ENCODE measurements around the gene CSRP1.

The CSRP1 gene

DNA sequence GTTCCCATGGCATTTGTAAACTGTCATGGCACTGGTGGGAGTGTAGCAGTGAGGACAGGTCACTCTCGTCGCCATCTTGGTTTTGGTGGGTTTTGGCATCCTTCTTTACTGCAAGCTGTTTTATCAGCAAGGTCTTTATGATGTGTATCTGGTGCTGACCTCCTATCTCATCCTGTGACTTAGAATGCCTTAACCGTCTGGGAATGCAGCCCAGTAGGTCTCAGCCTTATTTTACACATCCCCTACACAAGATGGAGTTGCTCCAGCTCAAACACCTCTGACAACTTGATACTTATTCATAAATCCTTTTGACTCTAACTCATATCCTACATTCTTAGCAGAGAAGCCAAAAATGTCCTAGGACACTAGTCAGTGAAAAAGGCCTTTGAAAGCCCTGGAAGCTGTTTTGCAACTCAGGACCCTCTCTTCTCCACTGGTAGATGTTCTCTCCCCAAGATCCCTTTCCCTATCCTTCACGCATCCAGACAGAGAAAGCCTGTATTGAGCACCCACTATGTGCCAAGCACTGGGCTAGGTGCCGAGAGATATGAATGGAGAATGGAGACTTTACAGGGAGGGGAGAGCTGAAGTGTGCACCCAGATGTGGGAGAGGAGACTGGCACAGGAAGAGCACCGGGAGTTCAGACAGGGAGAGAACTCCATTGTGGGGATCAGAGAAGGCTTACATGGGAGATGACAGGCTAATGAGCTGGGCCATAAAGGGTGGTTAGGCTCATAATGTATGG lies 6.7 kb upstream of the CSRP1 start:
- no peak for DNase-seq (ENCODE audit: low read depth in 2 of 3, low spot score in 1 of 3)

DNA sequence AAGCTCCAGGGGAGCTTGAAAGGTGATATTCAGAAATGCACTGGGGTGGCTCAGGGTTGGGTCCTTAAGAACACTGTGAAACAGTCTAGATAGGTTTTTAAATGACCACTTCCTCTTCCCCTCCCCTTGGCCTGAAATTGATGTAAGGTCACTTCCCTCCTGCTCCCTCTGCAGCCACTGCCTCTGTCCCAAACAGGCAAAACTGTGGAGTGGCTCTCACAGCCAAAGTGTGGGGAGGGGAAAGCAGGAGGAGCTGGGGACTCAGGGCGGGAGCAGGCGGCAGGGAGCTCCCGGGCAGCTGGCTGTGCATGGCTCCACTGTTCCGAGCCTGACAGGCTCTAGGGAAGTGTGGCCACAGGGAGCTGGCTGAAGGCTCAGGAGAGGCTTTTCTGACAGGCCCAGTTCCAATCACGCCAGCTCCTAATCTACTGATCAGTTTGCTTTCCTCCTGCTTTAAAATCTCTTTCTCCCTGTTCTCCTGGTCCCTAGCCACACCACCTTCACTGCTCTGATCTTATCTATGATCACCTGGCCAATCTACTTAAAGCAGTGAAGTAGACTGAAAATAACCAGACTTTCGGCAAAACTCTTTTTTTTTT lies 5.1 kb upstream of the CSRP1 start:
- no peak for DNase-seq (ENCODE audit: low read depth in 2 of 3, low spot score in 1 of 3)

- DNase-seq (ENCODE audit: low read depth in 2 of 3, low spot score in 1 of 3): no peak
Measured at GRCh38 chr1:201511396-201511940, 4.5 kb upstream of the CSRP1 start.

DNA sequence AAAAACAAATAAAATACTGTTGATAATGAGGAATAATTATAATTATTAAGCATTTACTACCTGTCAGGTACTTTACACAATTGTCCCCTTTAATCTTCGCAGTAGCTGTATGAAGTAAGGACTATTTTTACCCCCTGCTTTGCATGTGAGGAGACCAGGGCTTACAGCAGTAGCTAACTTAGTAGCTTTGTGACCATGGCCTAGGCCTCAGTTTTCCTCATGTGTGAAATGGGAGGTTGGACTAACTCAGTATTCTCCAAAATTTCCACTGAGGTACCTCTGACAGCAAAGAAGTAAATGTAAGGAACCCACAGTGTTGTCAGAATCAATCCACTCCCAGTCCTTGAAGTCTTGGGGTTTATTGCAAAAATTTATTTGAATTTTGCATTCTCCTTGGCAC lies 3.8 kb upstream of the CSRP1 start:
- no peak for DNase-seq (ENCODE audit: low read depth in 2 of 3, low spot score in 1 of 3)

DNA sequence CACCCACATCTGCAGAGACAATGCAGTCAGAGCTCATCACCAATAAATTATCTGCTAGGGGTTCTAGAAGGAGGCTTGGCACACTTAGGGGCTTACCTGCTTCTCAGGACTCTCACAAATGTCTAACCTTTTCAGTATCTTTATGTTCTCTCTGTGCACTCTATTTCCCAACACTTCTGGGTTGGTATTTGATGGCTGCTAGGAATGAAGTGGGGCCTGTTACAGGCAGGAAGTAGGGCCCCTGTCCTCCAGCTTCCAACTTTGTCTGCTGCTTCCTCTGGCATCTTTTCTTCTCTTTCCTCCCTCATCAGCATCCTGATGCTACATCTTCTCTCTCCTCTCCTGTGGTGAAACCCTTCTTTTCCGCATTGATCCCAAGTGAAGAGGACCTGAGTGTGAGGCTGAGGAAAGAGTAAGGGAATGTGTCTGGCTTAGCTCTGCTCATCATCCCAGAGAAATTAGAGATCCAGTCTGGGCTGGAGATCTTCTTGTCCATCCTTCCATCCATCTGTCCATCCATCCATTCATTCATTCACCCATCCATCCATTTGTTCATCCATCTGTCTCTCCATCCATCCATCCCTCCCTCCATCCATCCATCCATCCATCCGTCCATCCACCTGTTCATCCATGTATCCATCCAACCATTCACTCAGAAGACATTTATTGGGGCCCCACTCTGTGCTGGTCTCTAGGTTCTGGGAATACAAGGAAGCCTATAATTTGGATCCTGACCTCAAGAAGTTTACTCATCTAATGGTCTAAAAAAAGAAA lies 2.9 kb upstream of the CSRP1 start:
- DNase-seq (ENCODE audit: low read depth in 2 of 3, low spot score in 1 of 3): no peak

GRCh38 chr1:201508809-201509208 lies 1.9 kb upstream of the CSRP1 start:
- no peak for DNase-seq (ENCODE audit: low read depth in 2 of 3, low spot score in 1 of 3)

GRCh38 chr1:201507360-201507675 lies 395 bp upstream of the CSRP1 start:
- DNase-seq (ENCODE audit: low read depth in 2 of 3, low spot score in 1 of 3): no peak

DNA sequence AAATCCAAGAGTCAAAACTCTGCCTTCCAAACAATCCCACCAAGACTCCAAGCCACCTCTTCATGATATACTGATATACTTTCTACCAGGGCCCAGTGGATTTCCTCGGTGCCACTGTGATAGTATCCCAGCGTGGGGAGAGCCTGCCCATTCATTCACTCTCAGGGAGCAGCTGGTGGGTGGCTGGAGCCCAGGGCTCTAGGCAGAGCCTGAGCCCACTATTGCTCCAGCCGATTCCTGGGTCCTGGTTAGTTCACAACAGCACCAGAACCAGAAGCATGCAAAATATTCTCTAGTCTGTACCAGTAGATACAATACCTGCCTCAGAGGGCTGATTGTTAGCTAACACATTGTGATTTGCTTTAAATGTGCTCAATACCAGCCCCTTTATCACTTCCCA lies 831 bp downstream of the CSRP1 start:
- no peak for DNase-seq (ENCODE audit: low read depth in 2 of 3, low spot score in 1 of 3)

DNA sequence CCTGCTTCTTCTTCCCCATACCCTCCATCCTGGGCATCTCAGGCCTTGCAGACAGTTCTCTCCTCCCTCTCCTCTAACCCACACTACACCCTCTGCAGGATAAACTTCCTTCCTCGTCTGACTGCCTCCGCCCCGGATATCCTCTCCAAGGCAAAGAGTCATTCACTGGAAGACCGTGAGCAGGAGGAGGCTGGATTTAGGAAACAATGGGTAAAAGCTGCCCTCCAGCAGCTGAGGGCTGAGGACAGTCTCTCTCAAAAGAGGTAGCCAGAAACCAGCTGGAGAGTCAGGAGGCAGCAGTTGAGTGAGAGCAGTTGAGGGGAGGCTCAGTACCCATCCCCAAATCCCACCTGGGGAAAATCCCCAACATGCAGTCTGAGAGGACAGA lies 1.4 kb downstream of the CSRP1 start:
- no peak for DNase-seq (ENCODE audit: low read depth in 2 of 3, low spot score in 1 of 3)

DNA sequence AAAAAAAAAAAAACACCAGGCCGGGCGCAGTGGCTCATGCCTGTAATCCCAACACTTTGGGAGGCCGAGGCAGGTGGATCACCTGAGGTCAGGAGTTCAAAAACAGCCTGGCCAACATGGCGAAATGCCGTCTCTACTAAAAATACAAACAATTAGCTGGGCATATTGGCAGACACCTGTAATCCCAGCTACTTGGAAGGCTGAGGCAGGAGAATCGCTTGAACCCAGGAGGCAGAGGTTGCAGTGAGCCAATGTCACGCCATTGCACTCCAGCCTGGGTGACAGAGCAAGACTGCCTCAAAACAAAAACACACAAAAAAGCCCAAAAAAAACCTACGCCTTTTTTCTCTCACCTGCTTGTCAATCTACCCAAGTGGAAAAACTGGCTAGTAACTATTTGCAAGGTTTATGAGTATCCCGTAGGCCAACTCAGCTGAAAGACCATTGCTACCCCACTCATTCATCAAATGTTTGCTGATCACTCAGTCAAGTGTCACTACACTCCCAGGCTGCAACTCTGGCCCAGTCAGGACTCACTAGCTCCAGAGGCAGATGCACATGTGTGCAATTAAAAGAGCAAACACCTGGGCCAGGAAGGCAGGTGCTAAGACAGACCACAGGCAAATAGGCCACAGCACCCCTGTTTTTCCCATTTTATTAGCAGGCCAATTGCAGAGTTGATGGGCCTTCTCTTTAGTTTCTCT lies 2.0 kb downstream of the CSRP1 start:
- DNase-seq (ENCODE audit: low read depth in 2 of 3, low spot score in 1 of 3): no peak

DNA sequence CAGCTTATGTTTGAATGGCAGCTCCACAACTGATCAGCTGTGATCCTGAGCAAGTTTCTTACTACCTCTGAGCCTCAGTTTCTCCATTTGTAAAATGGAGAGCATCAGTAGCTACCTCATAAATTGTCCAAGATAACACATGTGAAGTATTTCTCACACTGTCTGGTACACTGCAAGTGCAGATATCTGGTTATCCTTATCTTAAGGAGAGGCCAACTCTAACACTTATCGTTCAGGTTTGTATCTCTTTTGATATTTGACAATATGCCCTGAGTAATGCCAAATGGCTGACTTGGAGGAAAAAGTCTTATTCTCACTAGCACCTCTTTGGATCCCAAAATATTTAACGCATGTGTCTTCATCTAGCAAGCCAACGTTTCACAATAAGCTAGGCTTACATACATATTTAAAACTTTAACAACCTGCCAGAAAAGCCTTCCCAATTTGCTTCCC lies 2.7 kb downstream of the CSRP1 start:
- no peak for DNase-seq (ENCODE audit: low read depth in 2 of 3, low spot score in 1 of 3)

- no peak for DNase-seq (ENCODE audit: low read depth in 2 of 3, low spot score in 1 of 3)
Measured at GRCh38 chr1:201503397-201504176, 3.3 kb downstream of the CSRP1 start.

DNA sequence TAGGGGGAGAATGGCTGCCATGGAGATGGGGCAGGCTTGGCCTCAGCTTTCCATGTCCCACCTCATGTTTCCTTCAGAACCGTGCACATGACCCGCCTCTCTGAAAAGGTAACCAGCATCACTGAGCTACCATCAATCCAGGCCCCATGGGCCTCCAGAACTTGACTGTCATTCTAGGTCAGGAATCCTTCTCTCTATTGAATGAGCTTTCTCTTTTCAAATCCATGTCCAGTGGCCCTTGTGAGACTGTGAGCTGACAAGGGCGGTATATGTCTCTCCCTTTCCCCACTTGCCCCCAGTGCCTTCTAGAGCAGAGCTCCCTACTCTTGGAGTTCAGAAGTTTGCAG lies 4.4 kb downstream of the CSRP1 start:
- no peak for DNase-seq (ENCODE audit: low read depth in 2 of 3, low spot score in 1 of 3)

DNA sequence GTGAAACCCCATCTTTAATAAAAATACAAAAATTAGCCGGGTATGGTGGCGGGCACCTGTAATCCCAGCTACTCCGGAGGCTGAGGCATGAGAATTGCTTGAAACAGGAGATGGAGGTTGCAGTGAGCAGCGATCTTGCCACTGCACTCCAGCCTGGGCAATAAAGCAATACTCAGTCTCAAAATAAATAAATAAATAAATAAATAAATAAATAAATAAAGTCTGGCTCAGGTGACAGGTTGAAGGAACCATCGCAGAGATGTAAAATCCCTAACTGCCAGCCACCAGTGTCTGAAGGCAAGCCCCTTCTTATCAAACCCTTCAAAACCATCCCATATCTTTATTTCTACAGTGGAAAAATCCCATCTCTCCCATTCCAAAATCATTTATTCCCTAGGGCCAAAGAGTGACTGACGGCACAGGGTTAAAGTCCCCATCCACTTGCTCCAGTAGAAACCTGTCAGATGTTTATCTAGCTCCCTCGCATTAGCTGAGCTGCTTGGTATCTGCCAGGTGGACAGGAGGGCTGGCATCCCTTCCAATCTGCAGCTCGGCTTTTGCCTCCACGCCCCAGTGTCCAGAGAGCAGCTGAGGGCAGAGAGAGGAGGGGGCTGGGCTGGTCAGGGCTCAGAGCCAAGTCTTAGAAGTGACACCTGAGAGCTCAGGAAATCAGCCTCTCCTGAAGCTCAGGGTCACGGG lies 5.0 kb downstream of the CSRP1 start:
- DNase-seq (ENCODE audit: low read depth in 2 of 3, low spot score in 1 of 3): no peak

DNA sequence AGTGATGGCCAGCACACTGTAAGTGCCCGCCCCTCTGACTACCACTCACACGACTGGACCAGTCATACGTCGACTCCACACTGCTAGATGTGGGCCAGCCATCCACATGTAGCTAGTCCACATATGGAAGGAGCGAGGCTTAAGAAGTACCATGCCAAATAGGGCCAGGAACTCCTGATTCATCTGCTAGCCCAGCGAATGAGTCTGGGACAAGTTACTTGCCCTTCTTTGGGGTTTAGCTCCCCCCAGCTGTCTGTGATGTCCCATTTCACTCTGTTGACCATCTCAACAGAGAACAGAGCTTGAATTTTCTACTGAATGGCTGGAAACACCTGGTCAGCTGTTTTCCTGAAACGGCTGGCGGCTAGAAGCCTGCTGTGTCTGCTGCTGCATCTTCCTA lies 5.8 kb downstream of the CSRP1 start:
- no peak for DNase-seq (ENCODE audit: low read depth in 2 of 3, low spot score in 1 of 3)

- no peak for DNase-seq (ENCODE audit: low read depth in 2 of 3, low spot score in 1 of 3)
Measured at GRCh38 chr1:201500670-201501120, 6.2 kb downstream of the CSRP1 start.

DNA sequence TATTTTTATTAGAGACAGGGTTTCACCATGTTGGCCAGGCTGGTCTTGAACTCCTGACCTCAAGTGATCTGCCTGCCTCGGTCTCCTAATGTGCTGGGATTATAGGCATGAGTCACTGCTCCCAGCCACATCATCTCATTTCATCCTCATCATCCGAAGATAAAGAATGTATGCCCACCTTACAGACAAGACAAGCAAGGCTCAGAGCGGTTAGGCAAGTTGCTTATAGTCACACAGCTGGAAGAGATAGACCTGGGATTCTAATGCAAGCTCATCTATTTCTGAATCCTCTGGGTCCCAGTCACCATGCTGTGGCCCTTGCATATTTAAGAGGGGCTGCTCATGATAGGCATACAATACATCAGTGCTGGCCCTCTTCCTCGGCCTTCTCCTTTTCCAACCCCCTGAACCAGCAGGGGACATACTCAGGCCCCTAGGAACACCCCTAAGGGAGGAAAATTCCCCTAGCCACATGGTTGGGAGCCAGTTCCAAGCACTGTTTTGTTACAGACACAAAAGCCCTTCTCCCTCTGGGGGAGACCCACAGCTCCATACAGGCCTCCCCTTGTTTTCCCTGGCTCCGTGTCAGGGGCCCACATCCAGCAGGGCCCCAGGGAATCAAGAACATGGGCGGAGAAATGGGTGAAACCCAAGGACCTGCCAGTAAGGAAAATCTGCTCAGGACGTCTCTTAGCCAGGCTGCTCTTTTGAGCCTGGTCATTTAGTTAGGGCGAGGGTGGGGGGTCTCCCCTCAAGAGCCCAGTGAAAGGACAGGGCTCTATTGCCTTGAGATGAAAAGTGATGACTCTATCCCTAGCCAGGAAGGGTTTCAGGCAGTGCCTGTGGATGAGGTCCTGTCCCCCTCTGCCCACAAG lies 6.9 kb downstream of the CSRP1 start:
- DNase-seq (ENCODE audit: low read depth in 2 of 3, low spot score in 1 of 3): no peak

DNA sequence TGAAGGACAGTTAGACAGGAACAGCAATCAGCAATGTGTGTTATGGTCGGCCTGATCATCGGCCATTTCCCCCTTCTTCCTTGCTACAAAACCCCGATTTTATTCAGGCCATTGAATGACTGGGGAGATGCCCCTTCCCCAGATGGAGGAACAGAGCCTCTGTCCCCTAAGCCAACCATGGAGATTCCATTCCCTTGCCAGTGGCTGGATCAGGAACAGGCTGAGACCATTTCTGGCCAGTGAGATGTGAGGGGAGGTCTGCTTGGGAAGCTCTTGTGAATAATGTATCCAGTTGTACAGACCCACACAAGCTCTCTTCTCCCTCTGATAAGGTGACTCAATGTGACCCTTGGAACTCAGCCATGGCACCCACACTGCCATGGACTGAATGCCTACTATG lies 7.7 kb downstream of the CSRP1 start:
- no peak for DNase-seq (ENCODE audit: low read depth in 2 of 3, low spot score in 1 of 3)

- no peak for DNase-seq (ENCODE audit: low read depth in 2 of 3, low spot score in 1 of 3)
Measured at GRCh38 chr1:201498621-201499020, 8.3 kb downstream of the CSRP1 start.

Measured in stimulated activated CD4-positive, alpha-beta T cell treated with anti-CD3 and anti-CD28 coated beads, Interleukin-12 subunit alpha, Interleukin-12 subunit beta, amount 100 ng/mL, for 48 hours (primary cell).